ENCODE results near the gene ZNF470.

Gene ZNF470

GRCh38 chr19:56577719-56578602, 10.7 kb downstream of the ZNF470 start:
- no peak for TF ChIP-seq CTCF (IDR thresholded peaks at IDR 0.05; ENCODE audit: control insufficient read depth, insufficient read depth, low read depth, low read length, missing control alignments)
- DNase-seq (ENCODE audit: low read depth) = no peak
- no peak overlapping the region for H3K4me3 ChIP-seq (ENCODE audit: control insufficient read depth, low read depth, low read length)

- peak overlapping the region; percentile 70 for H3K4me3 ChIP-seq (ENCODE audit: control insufficient read depth, low read depth, low read length)
- no peak for TF ChIP-seq CTCF (IDR thresholded peaks at IDR 0.05; ENCODE audit: control insufficient read depth, insufficient read depth, low read depth, low read length, missing control alignments)
- no peak for DNase-seq (ENCODE audit: low read depth)
Measured at GRCh38 chr19:56594446-56594782, 27.1 kb downstream of the ZNF470 start.

GRCh38 chr19:56594783-56595547, 27.7 kb downstream of the ZNF470 start, which contains the start of gene ZNF71:
TSS of gene ZNF71 (plus strand) at chr19:56595302. CDS start at chr19:56601559, 6,257 bp downstream.
- DNase-seq (ENCODE audit: low read depth) = peak; percentile 34
- peak within 1 kb of the TSS; percentile 70 for H3K4me3 ChIP-seq (ENCODE audit: control insufficient read depth, low read depth, low read length)
- TF ChIP-seq CTCF (IDR thresholded peaks at IDR 0.05; ENCODE audit: control insufficient read depth, insufficient read depth, low read depth, low read length, missing control alignments) = no peak

- DNase-seq (ENCODE audit: low read depth) = no peak
- no peak for TF ChIP-seq CTCF (IDR thresholded peaks at IDR 0.05; ENCODE audit: control insufficient read depth, insufficient read depth, low read depth, low read length, missing control alignments)
- H3K4me3 ChIP-seq (ENCODE audit: control insufficient read depth, low read depth, low read length) = peak overlapping the region; percentile 70
Measured at GRCh38 chr19:56595548-56595899, 28.3 kb downstream of the ZNF470 start.

GRCh38 chr19:56596676-56597075, 29.4 kb downstream of the ZNF470 start:
- no peak for DNase-seq (ENCODE audit: low read depth)
- no peak for TF ChIP-seq CTCF (IDR thresholded peaks at IDR 0.05; ENCODE audit: control insufficient read depth, insufficient read depth, low read depth, low read length, missing control alignments)
- no peak overlapping the region for H3K4me3 ChIP-seq (ENCODE audit: control insufficient read depth, low read depth, low read length)

GRCh38 chr19:56597696-56598095, 30.4 kb downstream of the ZNF470 start:
- no peak for DNase-seq (ENCODE audit: low read depth)
- no peak for TF ChIP-seq CTCF (IDR thresholded peaks at IDR 0.05; ENCODE audit: control insufficient read depth, insufficient read depth, low read depth, low read length, missing control alignments)
- no peak overlapping the region for H3K4me3 ChIP-seq (ENCODE audit: control insufficient read depth, low read depth, low read length)

Measured in AG09309 (cell line).